ENCODE data around the gene PLEKHA1.

GRCh38 chr10:122348512-122348911 lies 26.0 kb upstream of the PLEKHA1 start:
- no peak for TF ChIP-seq CTCF (IDR thresholded peaks at IDR 0.05)
- no peak for TF ChIP-seq POLR2A (IDR thresholded peaks at IDR 0.05)
